ENCODE data around the gene MAP3K10.

The MAP3K10 gene

GRCh38 chr19:40229484-40229883, 38.3 kb downstream of the MAP3K10 start:
- DNase-seq: no peak
- TF ChIP-seq GATA1 (IDR thresholded peaks at IDR 0.05; ENCODE audit: low read depth, low read length): no peak

- TF ChIP-seq GATA1 (IDR thresholded peaks at IDR 0.05; ENCODE audit: low read depth, low read length) (no peak), POLR2A (IDR thresholded peaks at IDR 0.05; ENCODE audit: low read length) (no peak)
- no peak for DNase-seq
These were observed 38.7 kb downstream of the MAP3K10 start for GRCh38 chr19:40229926-40230417.

GRCh38 chr19:40231057-40231456, 39.8 kb downstream of the MAP3K10 start:
- no peak for TF ChIP-seq GATA1 (IDR thresholded peaks at IDR 0.05; ENCODE audit: low read depth, low read length)
- no peak for TF ChIP-seq POLR2A (IDR thresholded peaks at IDR 0.05; ENCODE audit: low read length)
- no peak for DNase-seq

- DNase-seq: no peak
- TF ChIP-seq GATA1 (IDR thresholded peaks at IDR 0.05; ENCODE audit: low read depth, low read length) (no peak), POLR2A (IDR thresholded peaks at IDR 0.05; ENCODE audit: low read length) (no peak)
These were observed 40.6 kb downstream of the MAP3K10 start for GRCh38 chr19:40231544-40232424.

GRCh38 chr19:40232479-40232878, 41.3 kb downstream of the MAP3K10 start:
- TF ChIP-seq GATA1 (IDR thresholded peaks at IDR 0.05; ENCODE audit: low read depth, low read length): no peak
- no peak for TF ChIP-seq POLR2A (IDR thresholded peaks at IDR 0.05; ENCODE audit: low read length)
- DNase-seq: no peak

DNA sequence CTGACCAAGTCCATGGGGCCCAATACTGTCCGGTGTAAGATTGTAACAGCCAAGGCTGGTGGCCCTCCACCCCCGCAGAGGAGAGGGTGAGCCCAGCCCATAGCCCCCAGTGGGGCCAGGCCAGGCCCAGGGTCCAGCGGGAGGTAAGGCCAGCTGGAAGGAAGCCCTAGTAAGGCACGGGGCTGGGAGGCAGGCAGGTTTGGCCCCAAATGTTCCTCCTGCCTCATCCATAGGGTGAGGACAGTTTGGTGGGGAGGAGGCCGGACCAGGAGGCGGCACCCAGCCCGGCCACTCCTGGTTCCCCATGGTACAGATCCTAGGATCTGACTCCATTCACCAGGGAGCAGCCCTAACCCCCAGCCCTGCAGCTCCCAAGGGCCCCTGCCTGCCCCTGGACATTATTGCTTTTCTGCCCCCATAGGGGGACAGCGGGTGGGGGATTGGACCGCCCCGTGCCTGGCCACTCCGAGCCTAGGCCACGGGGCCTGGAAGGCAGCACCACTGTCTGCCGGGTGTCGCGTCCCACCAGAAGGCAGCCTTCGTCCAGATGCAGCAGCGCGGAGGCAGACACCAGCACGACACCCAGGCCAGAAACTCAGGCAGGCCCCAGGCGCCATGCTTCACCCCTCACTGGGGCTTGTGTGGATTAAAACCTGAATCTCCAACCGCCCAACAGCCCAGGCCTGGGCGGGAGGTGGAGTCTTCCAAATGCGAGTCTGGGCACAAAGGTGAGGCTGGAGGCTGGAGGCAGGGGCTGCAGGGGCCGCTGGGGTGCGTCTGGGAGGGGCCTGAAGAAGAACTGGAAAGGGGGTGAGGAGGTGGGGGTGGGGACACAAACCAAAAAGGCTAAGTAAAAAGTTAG, 42.0 kb downstream of the MAP3K10 start:
- no peak for TF ChIP-seq GATA1 (IDR thresholded peaks at IDR 0.05; ENCODE audit: low read depth, low read length)
- no peak for TF ChIP-seq POLR2A (IDR thresholded peaks at IDR 0.05; ENCODE audit: low read length)
- DNase-seq: no peak

DNA sequence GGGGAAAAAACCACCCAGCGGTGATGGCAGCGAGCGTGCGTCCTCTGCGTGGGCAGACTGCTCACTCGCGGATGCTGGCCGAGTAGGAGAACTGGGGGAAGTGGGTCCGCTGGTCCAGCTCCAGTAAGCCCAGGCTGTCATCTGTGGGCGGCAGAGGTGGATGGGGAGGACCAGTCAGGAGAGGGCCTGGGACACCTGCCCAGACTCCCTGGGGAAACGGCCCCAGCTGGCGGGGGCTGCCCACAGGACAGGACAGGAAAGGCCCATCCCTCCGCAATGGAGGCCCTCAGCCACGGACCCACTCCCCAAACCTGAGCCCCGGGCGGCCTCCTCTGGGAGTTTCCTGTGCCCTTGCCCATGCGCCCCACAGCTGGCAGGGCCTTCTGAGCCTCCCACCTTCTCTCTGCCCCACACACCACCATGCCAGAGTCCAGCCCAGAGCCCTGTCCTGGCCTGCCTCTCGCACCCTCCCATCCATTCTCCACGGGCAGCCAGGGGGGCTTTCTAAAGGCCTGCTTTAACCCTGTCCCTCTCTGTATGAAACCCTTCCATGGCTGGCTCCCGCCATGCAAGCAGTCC, 42.7 kb downstream of the MAP3K10 start:
- no peak for DNase-seq
- TF ChIP-seq POLR2A (IDR thresholded peaks at IDR 0.05; ENCODE audit: low read length) (no peak), GATA1 (IDR thresholded peaks at IDR 0.05; ENCODE audit: low read depth, low read length) (no peak)

GRCh38 chr19:40234429-40235237, 43.4 kb downstream of the MAP3K10 start:
- DNase-seq: no peak
- TF ChIP-seq POLR2A (IDR thresholded peaks at IDR 0.05; ENCODE audit: low read length) (no peak), GATA1 (IDR thresholded peaks at IDR 0.05; ENCODE audit: low read depth, low read length) (no peak)

DNA sequence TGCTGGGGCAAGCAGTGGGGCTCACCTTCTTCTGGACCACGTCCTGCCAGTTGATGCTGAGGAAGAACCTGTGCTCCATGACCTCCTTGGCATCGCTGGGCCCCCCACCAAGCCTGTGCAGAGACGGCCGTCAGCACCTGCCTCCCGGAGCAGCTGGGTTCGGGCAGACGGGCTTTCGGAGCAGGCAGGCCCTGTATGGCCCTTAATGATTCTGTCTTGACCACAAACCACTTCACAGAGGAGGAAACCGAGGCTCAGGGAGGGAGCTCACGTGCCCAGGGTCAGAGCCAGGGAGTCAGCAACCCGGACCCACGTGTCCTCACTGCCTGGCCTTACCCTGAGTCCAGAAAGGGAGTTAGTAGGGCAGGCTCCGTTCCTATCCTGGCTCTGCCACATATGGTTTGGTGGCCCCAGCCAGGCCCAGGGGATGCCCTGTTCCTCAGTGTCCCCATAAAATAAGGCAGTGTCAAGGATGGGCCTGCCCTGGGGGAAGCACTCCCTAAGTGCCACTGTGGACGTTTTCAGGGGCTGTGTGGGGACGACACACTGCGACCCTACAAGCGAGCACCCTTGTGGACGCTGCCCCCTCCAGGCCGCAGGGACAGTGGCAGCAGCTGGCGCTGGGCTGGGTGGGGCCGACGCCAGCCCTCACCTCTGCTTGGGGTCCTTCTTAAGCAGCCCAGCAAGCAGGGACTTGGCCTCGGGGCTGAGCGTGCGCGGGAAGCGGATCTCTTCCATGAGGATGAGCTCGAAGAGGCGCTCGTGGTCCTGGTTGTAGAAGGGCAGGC, 44.2 kb downstream of the MAP3K10 start:
- DNase-seq: peak; percentile 14 to 30
- no peak for TF ChIP-seq POLR2A (IDR thresholded peaks at IDR 0.05; ENCODE audit: low read length)
- no peak for TF ChIP-seq GATA1 (IDR thresholded peaks at IDR 0.05; ENCODE audit: low read depth, low read length)

DNA sequence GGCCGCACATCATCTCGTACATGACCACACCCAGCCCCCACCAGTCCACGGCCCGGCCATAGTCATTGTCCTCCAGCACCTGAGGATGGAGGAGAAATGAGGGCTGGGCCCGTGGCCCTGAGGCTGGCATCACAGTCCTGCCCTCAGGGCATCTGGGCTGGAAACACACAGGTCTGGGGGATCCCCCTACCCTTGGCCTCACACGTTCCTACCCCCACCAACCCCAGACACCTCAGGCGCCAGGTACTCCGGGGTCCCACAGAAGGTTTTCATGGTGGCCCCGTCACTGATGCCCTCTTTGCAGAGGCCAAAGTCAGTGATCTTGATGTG, 44.8 kb downstream of the MAP3K10 start:
- TF ChIP-seq GATA1 (IDR thresholded peaks at IDR 0.05; ENCODE audit: low read depth, low read length) (no peak), POLR2A (IDR thresholded peaks at IDR 0.05; ENCODE audit: low read length) (no peak)
- DNase-seq: no peak

DNA sequence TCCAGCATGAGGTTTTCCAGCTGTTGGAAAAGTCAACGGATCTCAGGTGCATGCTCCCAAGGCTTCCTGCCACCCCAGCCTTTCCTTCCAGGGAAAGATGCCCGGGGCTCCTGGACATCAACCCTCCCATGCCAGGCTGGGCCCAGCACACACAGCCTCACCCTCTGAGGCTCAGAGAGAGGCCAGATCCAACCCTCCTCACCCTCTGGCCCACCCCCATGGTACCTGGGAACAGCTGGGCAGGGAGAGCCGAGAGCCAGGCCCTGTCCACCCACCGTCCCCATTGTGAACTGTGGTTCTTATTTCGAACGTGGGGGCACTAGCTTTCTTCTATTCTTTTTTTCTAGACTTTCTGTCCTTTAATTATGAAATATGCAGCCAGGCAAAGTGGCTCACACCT, 45.1 kb downstream of the MAP3K10 start:
- DNase-seq: no peak
- TF ChIP-seq POLR2A (IDR thresholded peaks at IDR 0.05; ENCODE audit: low read length) (no peak), GATA1 (IDR thresholded peaks at IDR 0.05; ENCODE audit: low read depth, low read length) (no peak)

- no peak for DNase-seq
- TF ChIP-seq POLR2A (IDR thresholded peaks at IDR 0.05; ENCODE audit: low read length): no peak
These were observed 46.6 kb downstream of the MAP3K10 start for GRCh38 chr19:40237791-40238190.

DNA sequence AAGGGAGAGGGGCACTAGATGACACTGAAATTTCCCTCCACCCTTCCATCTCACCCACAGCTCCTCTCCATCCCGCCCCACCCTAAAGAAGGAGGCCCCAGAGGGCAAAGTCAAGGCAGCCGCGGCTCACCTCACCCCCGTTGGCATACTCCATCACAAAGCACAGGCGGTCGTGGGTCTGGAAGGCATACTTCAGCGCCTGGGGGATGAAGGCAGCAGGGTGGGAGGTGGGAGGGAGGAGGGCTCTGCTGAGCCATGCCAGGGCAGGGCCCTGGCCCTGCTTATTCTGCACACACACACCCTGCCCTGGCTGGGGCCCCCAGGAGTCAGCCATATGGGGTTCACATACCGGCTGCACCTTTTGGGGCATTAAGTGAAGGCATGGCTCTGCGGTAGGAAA, 47.5 kb downstream of the MAP3K10 start:
- TF ChIP-seq GATA1 (IDR thresholded peaks at IDR 0.05; ENCODE audit: low read depth, low read length): no peak
- no peak for TF ChIP-seq POLR2A (IDR thresholded peaks at IDR 0.05; ENCODE audit: low read length)
- DNase-seq: no peak
